ENCODE measurements around the gene TBCEL. TPM values are rescaled to one million over a fixed set of nuclear protein-coding genes. Genes with fewer than 3 reads are reported as not detected.

TBCEL gene
- total RNA-seq, 1 experiment from 2014 or later = 17.7 TPM

DNA sequence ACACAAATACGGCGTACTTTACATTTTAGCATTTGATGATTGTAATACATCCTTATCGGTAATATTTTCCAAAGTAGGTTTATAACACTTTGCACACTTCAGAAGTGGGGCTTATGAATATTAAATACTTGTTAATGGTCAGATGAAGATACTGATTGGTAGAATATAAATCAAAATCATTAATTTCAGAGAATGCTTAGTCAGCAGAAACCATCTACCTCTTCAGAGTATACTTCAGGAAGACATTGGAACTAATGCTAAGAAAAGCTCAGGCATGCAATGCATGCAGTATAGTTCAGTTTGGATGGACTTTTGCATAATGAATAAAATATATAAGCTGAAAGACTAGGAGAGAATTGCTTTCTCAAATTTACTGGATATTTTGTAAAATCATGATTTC lies 57.4 kb downstream of the TBCEL start:
- intact Hi-C loops (cut with micrococcal nuclease) = no loop called here
- RAD21 ChIA-PET (ENCODE audit: low non-redundant PET in 1 of 2, low total read pairs in 2 of 2, uncharacterized antibody in 2 of 2, unreplicated experiment in 2 of 2) = no interaction called here
- DNase-seq (ENCODE audit: low read depth, low spot score) (no peak), ATAC-seq (no peak)
- Histone ChIP-seq H3K9me2 (ENCODE audit: insufficient read depth) (no peaks in the 10 kb centered on the region), H4K20me1 (ENCODE audit: insufficient read depth) (no peaks in the 10 kb centered on the region), H3K27me3 (ENCODE audit: insufficient read depth, low read length) (no peaks in the 10 kb centered on the region), H3K4me1 (ENCODE audit: control insufficient read depth in 1 of 2, insufficient read depth in 2 of 2, low read length in 2 of 2) (no peaks in the 10 kb centered on the region), H2AFZ (ENCODE audit: low read depth, low read length, poor library complexity, severe bottlenecking) (no peak overlapping the region), H3K4me3 (replicated peaks in 1 of 2; ENCODE audit: low read depth in 1 of 2, low read length in 2 of 2) (no peak overlapping the region), H3K9ac (ENCODE audit: low read length) (no peak overlapping the region), H3K36me3 (ENCODE audit: control insufficient read depth in 1 of 2, insufficient read depth in 2 of 2, low read length in 2 of 2) (no peaks in the 10 kb centered on the region), H3K27ac (ENCODE audit: low read depth, low read length) (no peak overlapping the region), H3K9me3 (ENCODE audit: control insufficient read depth in 1 of 2, insufficient read depth in 1 of 2, low read depth in 1 of 2, low read length in 2 of 2) (no peaks in the 10 kb centered on the region), H3K4me2 (ENCODE audit: low read length) (no peak overlapping the region), H3K79me2 (ENCODE audit: insufficient read depth, low read length) (no peaks in the 10 kb centered on the region)
- no TSS peak for BruUV-seq (replicated peaks)
- POLR2A ChIA-PET = no interaction called here
- CTCF ChIA-PET = no interaction called here
- TF ChIP-seq MAX (IDR thresholded peaks at IDR 0.05) = no peak
- TF ChIP-seq EZH2 (IDR thresholded peaks at IDR 0.05) = no peak
- no peak for TF ChIP-seq FOSL1 (IDR thresholded peaks at IDR 0.05; ENCODE audit: low read depth)
- TF ChIP-seq, protein P1, sequence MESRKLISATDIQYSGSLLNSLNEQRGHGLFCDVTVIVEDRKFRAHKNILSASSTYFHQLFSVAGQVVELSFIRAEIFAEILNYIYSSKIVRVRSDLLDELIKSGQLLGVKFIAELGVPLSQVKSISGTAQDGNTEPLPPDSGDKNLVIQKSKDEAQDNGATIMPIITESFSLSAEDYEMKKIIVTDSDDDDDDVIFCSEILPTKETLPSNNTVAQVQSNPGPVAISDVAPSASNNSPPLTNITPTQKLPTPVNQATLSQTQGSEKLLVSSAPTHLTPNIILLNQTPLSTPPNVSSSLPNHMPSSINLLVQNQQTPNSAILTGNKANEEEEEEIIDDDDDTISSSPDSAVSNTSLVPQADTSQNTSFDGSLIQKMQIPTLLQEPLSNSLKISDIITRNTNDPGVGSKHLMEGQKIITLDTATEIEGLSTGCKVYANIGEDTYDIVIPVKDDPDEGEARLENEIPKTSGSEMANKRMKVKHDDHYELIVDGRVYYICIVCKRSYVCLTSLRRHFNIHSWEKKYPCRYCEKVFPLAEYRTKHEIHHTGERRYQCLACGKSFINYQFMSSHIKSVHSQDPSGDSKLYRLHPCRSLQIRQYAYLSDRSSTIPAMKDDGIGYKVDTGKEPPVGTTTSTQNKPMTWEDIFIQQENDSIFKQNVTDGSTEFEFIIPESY (IDR thresholded peaks at IDR 0.05; ENCODE audit: extremely low read depth, insufficient replicate concordance, low read length) = no peak
- no peak for TF ChIP-seq EGR1 (IDR thresholded peaks at IDR 0.05; ENCODE audit: low read depth)
- TF ChIP-seq CEBPB (IDR thresholded peaks at IDR 0.05; ENCODE audit: low read depth) = no peak
- TF ChIP-seq EZH2phosphoT487 (IDR thresholded peaks at IDR 0.05; ENCODE audit: borderline replicate concordance) = no peak
- TF ChIP-seq SIN3A (IDR thresholded peaks at IDR 0.05; ENCODE audit: low read depth) = no peak
- TF ChIP-seq ZNF274 (IDR thresholded peaks at IDR 0.05; ENCODE audit: low read depth, low read length) = no peak
- TF ChIP-seq CTCF (IDR thresholded peaks at IDR 0.05 in 2 of 3, conservative IDR thresholded peaks at IDR 0.05 in 1 of 3; ENCODE audit: borderline replicate concordance in 1 of 3, insufficient read depth in 1 of 3, low read depth in 2 of 3, low read length in 2 of 3) = no peak
- TF ChIP-seq CBX3 (IDR thresholded peaks at IDR 0.05; ENCODE audit: low read depth) = no peak
- no peak for TF ChIP-seq POLR2A (IDR thresholded peaks at IDR 0.05; ENCODE audit: borderline replicate concordance, extremely low read depth, insufficient read depth, insufficient read length)
- TF ChIP-seq ZFX (IDR thresholded peaks at IDR 0.05) = no peak
